ENCODE results near the gene CERKL. TPM values are rescaled to one million over a fixed set of nuclear protein-coding genes. Genes with fewer than 3 reads are reported as not detected.

Gene CERKL
- polyA plus RNA-seq, 12 donors, result 6.0 to 16.0 (median 9.8) TPM; not detected in 1

- DNase-seq, result no peak
Observed at GRCh38 chr2:181628590-181629585, 28.0 kb downstream of the CERKL start.

- DNase-seq, result no peak
Observed at GRCh38 chr2:181627545-181627944, 29.4 kb downstream of the CERKL start.

GRCh38 chr2:181626671-181627070 lies 30.2 kb downstream of the CERKL start:
- no peak for DNase-seq

DNA sequence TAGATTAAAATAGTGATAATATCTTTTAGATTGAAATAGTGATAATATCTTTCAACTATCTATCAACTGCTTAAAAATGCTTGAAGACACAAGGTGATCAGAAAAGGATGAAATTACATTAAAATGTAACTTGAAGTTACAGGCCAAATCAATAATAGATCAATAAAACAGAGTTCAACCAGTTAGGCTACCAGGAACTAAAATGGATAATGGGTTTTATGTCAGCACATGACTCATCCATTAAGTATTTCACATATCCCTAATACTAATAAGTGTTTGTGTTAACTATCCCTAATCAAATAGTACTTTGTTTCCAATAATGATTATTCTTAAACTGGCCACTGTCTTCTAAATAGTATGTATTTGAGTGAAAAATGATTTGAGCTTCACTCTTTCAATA lies 33.7 kb downstream of the CERKL start:
- DNase-seq, result no peak

- no peak for DNase-seq
Observed at GRCh38 chr2:181621779-181622490, 35.0 kb downstream of the CERKL start.

DNA sequence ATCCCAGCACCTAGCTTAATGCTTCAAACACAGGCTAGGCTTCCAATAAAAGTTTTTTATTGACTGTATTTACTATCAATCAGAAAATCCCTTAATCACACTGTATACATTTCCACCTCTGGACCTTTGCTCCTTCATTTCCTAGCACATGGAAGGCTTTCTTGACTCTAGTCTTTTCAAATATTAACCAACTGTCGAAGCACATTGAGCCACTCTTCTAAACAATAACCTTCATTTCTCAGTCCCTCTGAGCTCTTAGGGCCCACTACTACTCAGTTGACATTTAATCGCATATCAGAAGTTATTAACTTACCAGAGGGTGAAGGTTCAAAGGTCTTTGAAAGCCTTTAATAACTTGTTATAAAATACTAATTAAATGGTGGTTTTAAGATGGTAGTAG lies 37.4 kb downstream of the CERKL start:
- no peak for DNase-seq

GRCh38 chr2:181616715-181617114 lies 40.2 kb downstream of the CERKL start:
- DNase-seq, result no peak

DNA sequence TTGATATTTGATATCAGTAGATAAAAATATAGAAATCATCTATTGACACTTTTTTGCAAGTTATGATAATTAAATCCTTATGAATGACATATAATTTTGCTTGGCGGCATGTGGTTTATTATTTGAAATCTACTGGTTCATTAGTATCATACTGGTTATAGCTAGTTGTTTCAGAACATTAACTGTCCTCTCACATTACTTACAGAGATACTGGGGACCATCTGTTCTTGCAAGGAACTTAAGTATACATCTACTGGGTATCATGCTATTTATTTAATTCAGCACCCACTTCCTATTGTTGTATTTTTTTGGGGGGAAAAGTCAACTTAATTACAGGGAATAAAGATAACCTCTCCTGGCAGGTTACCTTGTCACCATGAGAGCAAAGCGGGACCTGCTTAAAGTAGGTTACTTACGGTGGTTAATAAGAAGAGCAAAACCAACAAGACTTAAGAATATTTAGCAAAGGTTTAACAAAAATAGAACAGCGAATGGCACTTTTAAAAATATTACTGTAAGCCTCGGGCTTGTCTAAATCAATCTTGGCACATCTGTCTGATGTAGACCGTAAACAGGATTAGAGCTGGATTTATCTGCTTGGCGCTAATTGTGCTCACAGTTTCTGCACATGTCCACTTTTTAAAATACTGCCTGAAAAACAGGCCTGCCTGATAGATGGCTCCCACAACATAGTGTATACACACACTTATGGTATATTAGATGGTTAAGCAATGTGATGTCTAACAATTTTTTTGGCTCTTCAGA lies 41.8 kb downstream of the CERKL start:
- no peak for DNase-seq

DNA sequence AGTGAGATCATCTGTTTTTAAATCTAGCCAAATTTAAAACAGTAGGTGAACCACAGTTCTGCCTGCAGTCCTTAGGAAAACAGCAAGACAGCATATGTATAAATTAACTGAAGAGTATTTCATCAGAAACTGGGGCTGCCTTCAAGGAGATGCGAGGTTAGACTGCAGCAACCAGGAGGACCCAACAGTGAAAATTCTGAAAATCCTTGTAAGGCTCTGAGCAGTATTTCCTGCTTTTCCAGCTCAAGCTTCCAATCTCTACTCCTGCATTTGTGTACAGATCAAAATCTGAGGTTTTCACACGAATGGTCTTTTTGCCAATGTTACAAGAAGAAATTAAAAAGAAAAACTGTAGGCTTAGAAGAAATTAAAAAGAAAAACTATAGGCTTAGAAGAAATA lies 43.7 kb downstream of the CERKL start:
- no peak for DNase-seq

- no peak for DNase-seq
Observed at GRCh38 chr2:181607629-181608590, 49.0 kb downstream of the CERKL start.

DNA sequence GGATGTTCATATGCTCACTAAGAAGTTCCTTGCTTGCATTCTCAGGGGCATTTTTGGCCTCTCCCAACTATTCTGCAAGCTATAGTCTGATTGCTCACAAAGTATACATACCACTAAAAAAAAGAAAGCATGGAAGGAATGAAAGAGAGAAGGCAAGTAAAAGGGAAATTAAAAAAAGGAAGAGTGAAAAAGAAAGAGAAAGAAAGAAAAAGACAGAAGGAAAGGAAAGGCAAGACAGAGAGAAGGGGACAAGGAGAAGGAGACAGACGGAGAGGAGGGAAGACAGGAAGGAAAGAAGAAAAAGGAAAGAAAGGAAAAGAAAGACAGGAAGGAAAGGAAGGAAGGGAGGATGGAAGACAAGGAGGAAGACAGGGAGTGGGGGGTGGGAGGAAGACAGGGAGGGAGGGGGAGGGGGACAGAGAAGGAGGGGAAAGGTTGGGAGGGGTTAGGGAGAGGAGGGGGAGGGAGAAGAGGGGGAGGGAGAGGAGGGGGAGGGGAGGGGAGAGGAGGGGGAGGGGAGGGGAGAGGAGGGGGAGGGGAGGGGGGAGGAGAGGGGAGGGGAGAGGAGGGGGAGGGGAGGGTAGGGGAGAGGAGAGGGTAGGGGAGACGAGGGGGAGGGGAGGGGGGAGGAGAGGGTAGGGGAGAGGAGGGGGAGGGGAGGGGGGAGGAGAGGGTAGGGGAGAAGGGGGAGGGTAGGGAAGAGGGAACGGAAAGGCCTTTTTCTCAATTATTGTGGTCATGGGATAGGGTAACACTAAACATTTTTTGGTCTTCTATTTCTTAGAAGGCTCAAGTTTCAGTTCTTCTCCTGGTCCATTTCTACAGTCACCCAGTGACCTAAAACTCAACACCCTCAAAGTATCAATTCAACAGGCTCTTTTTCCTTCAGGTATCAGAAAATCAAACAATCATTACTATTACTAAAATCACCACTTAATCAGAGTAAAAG lies 50.7 kb downstream of the CERKL start:
- DNase-seq, result no peak

- no peak for DNase-seq
Observed at GRCh38 chr2:181602017-181602416, 54.9 kb downstream of the CERKL start.

DNA sequence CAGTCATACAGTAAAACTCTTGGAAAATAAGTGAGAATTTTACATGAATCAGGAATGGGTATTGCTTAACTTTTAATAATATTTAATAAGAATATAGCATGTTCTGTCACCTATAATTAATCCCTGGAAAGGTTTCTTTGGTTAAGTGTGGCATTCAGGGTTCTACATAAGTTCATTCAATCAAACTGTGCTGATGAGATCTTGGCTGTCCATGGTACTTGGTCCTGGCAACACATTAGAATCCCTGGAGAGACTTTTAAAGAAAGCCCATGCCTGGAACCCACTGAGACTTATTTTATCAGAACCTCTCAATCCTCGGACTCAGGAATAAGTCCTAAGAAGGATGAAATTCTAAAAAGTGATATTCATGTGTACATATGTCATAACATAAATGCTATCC lies 60.3 kb downstream of the CERKL start:
- no peak for DNase-seq

- no peak for DNase-seq
Observed at GRCh38 chr2:181594322-181594721, 62.6 kb downstream of the CERKL start.

DNA sequence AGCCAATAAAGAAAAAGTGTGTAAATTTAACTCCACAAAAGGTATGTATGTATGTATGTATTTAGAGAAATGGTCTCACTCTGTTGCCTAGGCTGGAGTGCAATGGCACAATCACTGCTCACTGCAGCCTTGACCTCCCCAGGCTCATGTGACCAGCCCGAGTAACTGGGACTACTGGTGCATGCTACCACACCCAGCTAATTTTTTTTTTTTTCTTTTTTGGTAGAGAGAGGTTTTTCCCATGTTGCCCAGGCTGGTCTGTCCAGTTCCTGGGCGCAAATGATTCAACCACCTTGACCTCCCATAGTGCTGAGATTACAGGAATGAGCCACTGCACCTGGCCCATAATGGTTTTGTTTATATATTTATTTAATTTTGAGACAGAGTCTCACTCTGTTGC lies 67.1 kb downstream of the CERKL start:
- no peak for DNase-seq

- DNase-seq, result no peak
Observed at GRCh38 chr2:181588546-181588945, 68.4 kb downstream of the CERKL start.

DNA sequence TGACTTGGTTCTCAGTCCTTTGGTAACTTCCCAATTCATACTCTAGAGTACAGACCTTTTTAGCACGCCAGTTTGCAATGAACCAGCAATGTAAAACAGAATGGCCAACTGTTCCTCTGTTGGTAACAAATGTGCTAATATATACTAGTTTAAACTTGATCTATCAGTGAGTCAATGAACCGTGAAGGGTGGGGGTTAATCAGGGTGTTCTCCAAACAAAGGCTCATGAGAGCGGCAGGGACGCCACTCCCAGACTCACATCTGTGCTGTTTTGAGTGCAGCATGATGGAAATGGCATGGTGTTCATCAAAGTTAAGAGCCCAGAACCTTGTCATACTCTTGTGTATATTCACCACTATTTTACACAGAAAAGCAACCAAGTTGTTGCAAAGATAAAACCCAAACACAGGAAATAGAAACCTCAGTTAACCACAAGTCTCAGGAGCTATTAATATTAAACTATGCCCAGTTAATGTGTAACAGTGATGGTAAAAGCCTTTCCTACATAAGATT lies 70.3 kb downstream of the CERKL start:
- no peak for DNase-seq

GRCh38 chr2:181585732-181586131 lies 71.2 kb downstream of the CERKL start:
- DNase-seq, result no peak

DNA sequence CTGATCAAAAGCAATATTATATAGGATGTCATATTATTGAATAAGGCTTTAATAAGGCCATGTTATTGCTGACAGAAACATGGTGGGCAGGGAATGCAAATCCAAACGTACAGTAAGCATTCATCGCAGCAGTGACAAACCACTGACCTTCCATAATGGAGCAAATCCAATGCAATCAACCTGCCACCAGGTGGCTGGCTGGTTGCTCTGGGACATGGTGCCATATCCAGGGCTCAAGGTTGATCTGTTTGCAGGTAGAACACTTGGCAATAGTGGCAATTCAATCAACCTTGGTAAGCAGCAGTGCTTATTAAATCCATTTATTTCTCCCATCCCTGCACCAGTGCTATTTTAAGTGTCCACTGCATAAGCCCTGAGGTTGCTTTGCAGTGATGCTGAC lies 75.4 kb downstream of the CERKL start:
- DNase-seq, result no peak

GRCh38 chr2:181578829-181579228 lies 78.1 kb downstream of the CERKL start:
- DNase-seq, result no peak

All from muscle of arm (tissue), 12 donors.